Tibial nerve (tissue), 4 donors: ENCODE measurements around the gene DDX20. TPM values are rescaled to one million over a fixed set of nuclear protein-coding genes. Genes with fewer than 3 reads are reported as not detected.
A peak's percentile ranks its signal among the peaks of the same experiment; 100 is the strongest.

ENCODE experiments used
- DNase-seq, 2 donors: peaks; one replicate each; pipeline ENCODE4 v3.0.0-alpha.2; 2019; ENCODE audit warnings: low spot score in 2 of 2
- H3K27ac ChIP-seq, 4 donors: fragments of 200-600 bp; sonication (generic) in 3 of 4; one replicate each; pipeline ENCODE4 v1.5.1; 2017 to 2019; ENCODE audit warnings: mild to moderate bottlenecking in 1 of 4
- H3K27me3 ChIP-seq, 2 donors: fragments of 200-600 bp; sonication (generic) in 1 of 2; one replicate each; pipeline versions ENCODE4 v1.5.1 to v1.6.0; 2017 to 2019
- H3K36me3 ChIP-seq, 3 donors: fragments of 200-600 bp; sonication (generic); one replicate each; pipeline ENCODE4 v1.5.1; 2018 to 2019
- H3K4me1 ChIP-seq, 4 donors: fragments of 200-600 bp; sonication (generic) in 3 of 4; one replicate each; pipeline ENCODE4 v1.5.1; 2017 to 2019
- H3K4me3 ChIP-seq, 4 donors: fragments of 200-600 bp; sonication (generic) in 3 of 4; one replicate each; pipeline ENCODE4 v1.5.1; 2017 to 2019; ENCODE audit warnings: mild to moderate bottlenecking in 1 of 4, moderate library complexity in 1 of 4
- H3K9me3 ChIP-seq, 4 donors: fragments of 200-600 bp; sonication (generic) in 3 of 4; one replicate each; pipeline ENCODE4 v1.5.1; 2017 to 2019
- EP300 ChIP-seq, 2 donors: sonication (generic); formaldehyde crosslinking; IDR thresholded peaks; one replicate each; pipeline ENCODE4 v1.6.1; 2017; ENCODE audit warnings: antibody characterized with exemption in 2 of 2, mild to moderate bottlenecking in 1 of 2
- POLR2A ChIP-seq, 2 donors: fragments of 450-650 bp; IDR thresholded peaks; one replicate each; pipeline ENCODE4 v1.6.1; 2017; ENCODE audit warnings: antibody characterized with exemption in 2 of 2, mild to moderate bottlenecking in 2 of 2, moderate library complexity in 2 of 2
- WGBS, 2 donors: methylation state at CpG; one replicate each; pipeline ENCODE4 v1.1.5; 2018; 5-methylcytosine and 5-hydroxymethylcytosine counted together
- total RNA-seq, 4 donors: library from RNA; depleted of rRNA; stranded (reverse); fragments of >200 nt; gene quantifications; one replicate each; pipeline ENCODE4 v1.1.0, GENCODE V29; 2016
- TF ChIP-seq, protein P1 (sequence below), 5 experiments: fragments of 200-600 bp in 3 of 5; fragments of 450-650 bp in 2 of 5; sonication (generic) in 3 of 5; IDR thresholded peaks; one replicate each; pipeline ENCODE4 v1.5.1; 2016 to 2019; ENCODE audit warnings: antibody characterized with exemption in 5 of 5, mild to moderate bottlenecking in 3 of 5, moderate library complexity in 2 of 5

The DDX20 gene
- total RNA-seq, 4 donors from 2014 or later = 30.8 to 40.5 (median 35.5) TPM

DNA sequence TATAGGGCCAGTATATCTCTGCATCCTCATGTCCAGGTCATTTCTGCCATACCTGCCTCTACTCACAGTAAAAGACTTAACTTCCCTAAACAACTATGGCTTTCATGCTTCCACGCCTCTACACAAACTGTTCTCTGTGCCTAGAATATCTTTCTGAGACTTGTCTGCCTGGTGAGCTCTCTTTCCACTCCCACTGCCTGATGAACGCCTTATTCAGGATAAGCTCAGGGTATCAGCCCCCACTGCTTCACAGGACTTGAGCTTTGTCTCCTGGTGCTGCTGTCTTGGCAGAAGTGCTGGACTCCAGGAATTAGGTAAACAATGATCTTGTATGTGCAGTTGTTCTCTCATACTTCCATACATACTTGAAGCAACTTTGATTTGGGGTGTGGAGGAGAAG, 4.8 kb upstream of the DDX20 start:
- Histone ChIP-seq H3K27ac (no peak overlapping the region), H3K9me3 (no peaks in the 10 kb centered on the region), H3K4me1 (peaks cover 0 to 12% (median 0%) of the 10 kb centered on the region in 4 donors), H3K27me3 (no peaks in the 10 kb centered on the region), H3K36me3 (no peaks in the 10 kb centered on the region), H3K4me3 (no peak overlapping the region)
- DNase-seq = no peak
- TF ChIP-seq, protein P1, sequence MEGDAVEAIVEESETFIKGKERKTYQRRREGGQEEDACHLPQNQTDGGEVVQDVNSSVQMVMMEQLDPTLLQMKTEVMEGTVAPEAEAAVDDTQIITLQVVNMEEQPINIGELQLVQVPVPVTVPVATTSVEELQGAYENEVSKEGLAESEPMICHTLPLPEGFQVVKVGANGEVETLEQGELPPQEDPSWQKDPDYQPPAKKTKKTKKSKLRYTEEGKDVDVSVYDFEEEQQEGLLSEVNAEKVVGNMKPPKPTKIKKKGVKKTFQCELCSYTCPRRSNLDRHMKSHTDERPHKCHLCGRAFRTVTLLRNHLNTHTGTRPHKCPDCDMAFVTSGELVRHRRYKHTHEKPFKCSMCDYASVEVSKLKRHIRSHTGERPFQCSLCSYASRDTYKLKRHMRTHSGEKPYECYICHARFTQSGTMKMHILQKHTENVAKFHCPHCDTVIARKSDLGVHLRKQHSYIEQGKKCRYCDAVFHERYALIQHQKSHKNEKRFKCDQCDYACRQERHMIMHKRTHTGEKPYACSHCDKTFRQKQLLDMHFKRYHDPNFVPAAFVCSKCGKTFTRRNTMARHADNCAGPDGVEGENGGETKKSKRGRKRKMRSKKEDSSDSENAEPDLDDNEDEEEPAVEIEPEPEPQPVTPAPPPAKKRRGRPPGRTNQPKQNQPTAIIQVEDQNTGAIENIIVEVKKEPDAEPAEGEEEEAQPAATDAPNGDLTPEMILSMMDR (IDR thresholded peaks at IDR 0.05) = no peak
- TF ChIP-seq POLR2A (IDR thresholded peaks at IDR 0.05) (no peak), EP300 (IDR thresholded peaks at IDR 0.05) (no peak)
- WGBS, 2 donors = 55 to 63% methylated on average over 2 of the region's 2 CpGs

DNA sequence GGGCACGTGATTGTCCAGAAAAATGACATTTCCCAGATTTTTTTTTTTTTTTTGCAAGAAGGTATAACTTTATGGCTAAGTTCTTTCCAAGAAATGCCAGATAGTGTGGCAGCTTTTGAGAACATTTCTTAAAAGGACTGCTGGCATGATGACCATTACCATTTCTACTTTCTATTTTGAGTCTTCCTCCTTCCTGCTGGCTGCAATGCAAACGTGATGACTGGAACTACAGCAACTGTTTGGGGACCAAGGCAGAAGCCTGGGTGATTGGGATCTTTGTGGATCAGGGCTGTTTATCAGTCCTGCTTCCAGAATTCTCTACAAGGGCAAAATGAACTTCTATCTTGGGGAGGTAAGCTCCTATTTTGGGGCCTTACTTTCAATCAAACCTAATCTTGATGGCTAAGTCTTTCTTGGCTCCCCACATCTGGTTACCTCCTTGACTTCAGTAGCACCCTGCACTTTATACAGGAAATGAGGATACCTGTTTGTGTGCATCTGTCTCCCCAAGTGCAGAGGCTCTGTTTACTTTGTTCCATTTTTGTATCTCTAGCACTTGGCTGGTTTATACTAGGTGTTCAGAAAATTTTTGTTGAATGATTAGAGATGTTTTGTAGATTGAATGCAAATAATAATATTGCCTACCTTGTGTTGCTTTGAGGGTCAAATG, 3.7 kb upstream of the DDX20 start:
- Histone ChIP-seq H3K27ac (no peak overlapping the region), H3K4me3 (no peak overlapping the region), H3K27me3 (no peaks in the 10 kb centered on the region), H3K36me3 (no peaks in the 10 kb centered on the region), H3K9me3 (no peaks in the 10 kb centered on the region), H3K4me1 (peaks cover 0 to 15% (median 6%) of the 10 kb centered on the region in 4 donors)
- TF ChIP-seq EP300 (IDR thresholded peaks at IDR 0.05) = no peak
- TF ChIP-seq POLR2A (IDR thresholded peaks at IDR 0.05) = no peak
- TF ChIP-seq, protein P1 (IDR thresholded peaks at IDR 0.05) = no peak
- DNase-seq = no peak
- 41 to 51% methylated on average over 2 of the region's 2 CpGs for WGBS, 2 donors

DNA sequence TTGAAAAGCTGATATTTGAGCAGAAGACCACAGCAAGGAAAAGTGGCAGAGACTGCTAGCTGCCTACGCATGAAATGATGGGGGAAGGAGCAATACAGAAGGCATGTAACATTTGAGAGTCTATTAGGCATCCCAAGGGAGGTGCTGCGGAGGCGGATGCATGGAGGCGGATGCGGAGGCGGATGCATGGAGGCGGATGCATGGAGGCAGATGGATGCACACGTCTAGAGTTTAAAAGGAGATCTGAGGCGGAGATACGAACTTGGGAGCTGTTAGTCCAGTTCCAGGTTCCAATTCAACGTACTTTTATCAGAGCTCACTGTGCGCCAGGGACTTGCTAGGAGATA, 744 bp upstream of the DDX20 start:
- peaks cover 0 to 23% (median 10%) of the 10 kb centered on the region in 4 donors for H3K4me1 ChIP-seq
- no peaks in the 10 kb centered on the region for H3K27me3 ChIP-seq
- peak in 1 of 2 donors; percentile 36 for DNase-seq
- 0 to 1% methylated on average over 12 of the region's 12 CpGs for WGBS, 2 donors
- peak overlapping the region; percentile 81 to 99 (median 90) for H3K27ac ChIP-seq
- no peaks in the 10 kb centered on the region for H3K9me3 ChIP-seq
- H3K36me3 ChIP-seq = peaks cover 0 to 15% (median 0%) of the 10 kb centered on the region in 3 donors
- TF ChIP-seq, protein P1 (IDR thresholded peaks at IDR 0.05) = no peak
- TF ChIP-seq EP300 (IDR thresholded peaks at IDR 0.05) (no peak), POLR2A (IDR thresholded peaks at IDR 0.05) (no peak)
- peak overlapping the region; percentile 68 to 92 (median 80) for H3K4me3 ChIP-seq

DNA sequence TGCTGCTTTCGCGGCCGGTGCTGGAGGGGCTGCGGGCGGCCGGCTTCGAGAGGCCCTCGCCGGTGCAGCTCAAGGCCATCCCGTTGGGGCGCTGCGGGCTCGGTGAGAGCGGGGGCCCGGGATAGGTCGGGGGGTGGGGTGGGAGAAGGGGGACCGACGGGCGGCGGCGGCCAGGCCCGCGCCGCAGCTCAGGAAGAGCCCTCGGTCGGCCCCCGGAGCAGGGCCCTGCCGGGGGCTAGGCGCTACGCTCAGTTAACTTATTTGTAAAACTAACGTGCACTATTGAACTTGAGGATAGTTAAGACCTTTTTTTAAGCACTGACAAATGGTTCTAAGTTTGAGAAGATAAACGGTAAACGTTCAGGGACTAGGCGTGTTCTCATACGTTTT, 418 bp downstream of the DDX20 start:
- 1% methylated on average over 24 to 33 of the region's 35 CpGs for WGBS, 2 donors
- no peaks in the 10 kb centered on the region for H3K27me3 ChIP-seq
- peaks cover 0 to 26% (median 2%) of the 10 kb centered on the region in 3 donors for H3K36me3 ChIP-seq
- no peak for DNase-seq
- H3K4me3 ChIP-seq = peak overlapping the region; percentile 68 to 92 (median 80)
- H3K9me3 ChIP-seq = no peaks in the 10 kb centered on the region
- H3K4me1 ChIP-seq = peaks cover 0 to 23% (median 10%) of the 10 kb centered on the region in 4 donors
- TF ChIP-seq POLR2A (IDR thresholded peaks at IDR 0.05) (no peak), EP300 (IDR thresholded peaks at IDR 0.05) (no peak)
- TF ChIP-seq, protein P1 (IDR thresholded peaks at IDR 0.05) = no peak
- peak overlapping the region; percentile 81 to 99 (median 90) for H3K27ac ChIP-seq

DNA sequence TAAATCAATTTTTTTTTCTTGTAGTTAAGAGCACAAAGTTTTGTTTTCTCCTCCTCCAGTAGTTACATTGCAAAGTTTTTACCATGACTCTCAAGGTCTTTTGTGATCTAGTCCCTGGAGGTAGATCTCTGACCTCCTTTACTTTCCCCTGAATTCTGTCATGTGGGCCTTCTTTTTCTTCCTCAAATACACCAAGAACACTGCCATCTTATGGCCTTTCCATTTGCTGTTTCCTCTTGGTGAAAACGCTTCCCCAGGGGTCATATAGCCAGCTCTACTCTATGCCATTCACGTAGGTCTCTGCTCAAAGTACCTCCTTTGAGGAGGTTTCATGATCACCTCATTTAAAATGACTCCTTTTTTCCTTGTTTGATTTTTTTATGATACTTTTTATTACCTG, 2.7 kb downstream of the DDX20 start:
- Histone ChIP-seq H3K9me3 (no peaks in the 10 kb centered on the region), H3K4me1 (peaks cover 0 to 23% (median 10%) of the 10 kb centered on the region in 4 donors), H3K36me3 (peaks cover 0 to 46% (median 7%) of the 10 kb centered on the region in 3 donors), H3K27me3 (no peaks in the 10 kb centered on the region), H3K27ac (no peak overlapping the region), H3K4me3 (no peak overlapping the region)
- 43 to 52% methylated on average over 2 of the region's 2 CpGs for WGBS, 2 donors
- no peak for DNase-seq
- TF ChIP-seq, protein P1 (IDR thresholded peaks at IDR 0.05) = no peak
- TF ChIP-seq POLR2A (IDR thresholded peaks at IDR 0.05) (no peak), EP300 (IDR thresholded peaks at IDR 0.05) (no peak)
